Measurements from ENCODE around the gene POLR3E.

GRCh38 chr16:22278441-22279230 lies 18.6 kb upstream of the POLR3E start:
- TF ChIP-seq ATF6 (CRISPR knock-in tag; IDR thresholded peaks at IDR 0.05), result no peak
- no peak for TF ChIP-seq CTCF (IDR thresholded peaks at IDR 0.05)
- TF ChIP-seq, protein P1, sequence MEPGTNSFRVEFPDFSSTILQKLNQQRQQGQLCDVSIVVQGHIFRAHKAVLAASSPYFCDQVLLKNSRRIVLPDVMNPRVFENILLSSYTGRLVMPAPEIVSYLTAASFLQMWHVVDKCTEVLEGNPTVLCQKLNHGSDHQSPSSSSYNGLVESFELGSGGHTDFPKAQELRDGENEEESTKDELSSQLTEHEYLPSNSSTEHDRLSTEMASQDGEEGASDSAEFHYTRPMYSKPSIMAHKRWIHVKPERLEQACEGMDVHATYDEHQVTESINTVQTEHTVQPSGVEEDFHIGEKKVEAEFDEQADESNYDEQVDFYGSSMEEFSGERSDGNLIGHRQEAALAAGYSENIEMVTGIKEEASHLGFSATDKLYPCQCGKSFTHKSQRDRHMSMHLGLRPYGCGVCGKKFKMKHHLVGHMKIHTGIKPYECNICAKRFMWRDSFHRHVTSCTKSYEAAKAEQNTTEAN (CRISPR knock-in tag; IDR thresholded peaks at IDR 0.05), result no peak
- TF ChIP-seq ETV6 (CRISPR knock-in tag; IDR thresholded peaks at IDR 0.05), result no peak
- TF ChIP-seq, protein P2, sequence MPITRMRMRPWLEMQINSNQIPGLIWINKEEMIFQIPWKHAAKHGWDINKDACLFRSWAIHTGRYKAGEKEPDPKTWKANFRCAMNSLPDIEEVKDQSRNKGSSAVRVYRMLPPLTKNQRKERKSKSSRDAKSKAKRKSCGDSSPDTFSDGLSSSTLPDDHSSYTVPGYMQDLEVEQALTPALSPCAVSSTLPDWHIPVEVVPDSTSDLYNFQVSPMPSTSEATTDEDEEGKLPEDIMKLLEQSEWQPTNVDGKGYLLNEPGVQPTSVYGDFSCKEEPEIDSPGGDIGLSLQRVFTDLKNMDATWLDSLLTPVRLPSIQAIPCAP (CRISPR knock-in tag; IDR thresholded peaks at IDR 0.05), result no peak
- no peak for TF ChIP-seq NFE2L1 (CRISPR knock-in tag; IDR thresholded peaks at IDR 0.05)
- no peak for TF ChIP-seq USF2 (CRISPR knock-in tag; IDR thresholded peaks at IDR 0.05)
- TF ChIP-seq NR3C1 (CRISPR knock-in tag; conservative IDR thresholded peaks at IDR 0.05; ENCODE audit: low read depth), result no peak
- no peak for TF ChIP-seq TCF7 (CRISPR knock-in tag; IDR thresholded peaks at IDR 0.05; ENCODE audit: low read depth)
- TF ChIP-seq, protein P3, sequence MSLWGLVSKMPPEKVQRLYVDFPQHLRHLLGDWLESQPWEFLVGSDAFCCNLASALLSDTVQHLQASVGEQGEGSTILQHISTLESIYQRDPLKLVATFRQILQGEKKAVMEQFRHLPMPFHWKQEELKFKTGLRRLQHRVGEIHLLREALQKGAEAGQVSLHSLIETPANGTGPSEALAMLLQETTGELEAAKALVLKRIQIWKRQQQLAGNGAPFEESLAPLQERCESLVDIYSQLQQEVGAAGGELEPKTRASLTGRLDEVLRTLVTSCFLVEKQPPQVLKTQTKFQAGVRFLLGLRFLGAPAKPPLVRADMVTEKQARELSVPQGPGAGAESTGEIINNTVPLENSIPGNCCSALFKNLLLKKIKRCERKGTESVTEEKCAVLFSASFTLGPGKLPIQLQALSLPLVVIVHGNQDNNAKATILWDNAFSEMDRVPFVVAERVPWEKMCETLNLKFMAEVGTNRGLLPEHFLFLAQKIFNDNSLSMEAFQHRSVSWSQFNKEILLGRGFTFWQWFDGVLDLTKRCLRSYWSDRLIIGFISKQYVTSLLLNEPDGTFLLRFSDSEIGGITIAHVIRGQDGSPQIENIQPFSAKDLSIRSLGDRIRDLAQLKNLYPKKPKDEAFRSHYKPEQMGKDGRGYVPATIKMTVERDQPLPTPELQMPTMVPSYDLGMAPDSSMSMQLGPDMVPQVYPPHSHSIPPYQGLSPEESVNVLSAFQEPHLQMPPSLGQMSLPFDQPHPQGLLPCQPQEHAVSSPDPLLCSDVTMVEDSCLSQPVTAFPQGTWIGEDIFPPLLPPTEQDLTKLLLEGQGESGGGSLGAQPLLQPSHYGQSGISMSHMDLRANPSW (CRISPR knock-in tag; conservative IDR thresholded peaks at IDR 0.05; ENCODE audit: low read depth), result no peak
- TF ChIP-seq IRF2 (CRISPR knock-in tag; IDR thresholded peaks at IDR 0.05; ENCODE audit: borderline replicate concordance, low read depth), result no peak
- TF ChIP-seq ATF3 (CRISPR knock-in tag; conservative IDR thresholded peaks at IDR 0.05), result no peak
- TF ChIP-seq ELF4 (CRISPR knock-in tag; IDR thresholded peaks at IDR 0.05; ENCODE audit: low read depth), result no peak

Data from WTC11 (cell line).